IMR-90 (cell line): Measurements from ENCODE around the gene RPL18. TPM values are rescaled to one million over a fixed set of nuclear protein-coding genes. Genes with fewer than 3 reads are reported as not detected.

Experiments
- ATAC-seq: fragments of 200-7000 bp; cut with Tn5 transposase; 2 replicates; pipeline ENCODE4 v1.9.1; 2020; ENCODE audit warnings: low read depth, mild to moderate bottlenecking, moderate library complexity
- Bru-seq: library from RNA; stranded (reverse); fragments of 400-500 nt; gene quantifications from one replicate; lab custom pipeline; 2021; lab: Mats Ljungman, UMichigan
- BruChase-seq, 2 experiments: library from RNA; stranded (reverse); fragments of 400-500 nt; gene quantifications; one replicate each; lab custom pipeline; 2021; lab: Mats Ljungman, UMichigan
- BruUV-seq: library from RNA; stranded (reverse); fragments of 400-500 nt; replicated peaks from 2 replicates; lab custom pipeline; 2021; lab: Mats Ljungman, UMichigan
- CTCF ChIA-PET: fragments of 300-600 bp; formaldehyde crosslinking; extraction: SDS; loops from one replicate; lab custom pipeline; 2021; ENCODE audit warnings: antibody characterized with exemption; lab: Yijun Ruan, JAX
- POLR2A ChIA-PET: fragments of 300-600 bp; sonication (Branson Sonifier 250); formaldehyde crosslinking; loops from one replicate; lab custom pipeline; 2022; ENCODE audit warnings: antibody characterized with exemption; ENCODE audit not compliant: unreplicated experiment; lab: Charles Lee
- DNase-seq: peaks from one replicate; pipeline ENCODE4 v3.0.0; 2013
- H2AFZ ChIP-seq: replicated peaks from 2 replicates; pipeline ENCODE3; 2013; ENCODE audit warnings: low read length, mild to moderate bottlenecking; ENCODE audit not compliant: poor library complexity
- H2AK5ac ChIP-seq: 2 replicates; pipeline ENCODE4 v1.6.1; 2013; ENCODE audit warnings: low read depth, low read length, inconsistent platforms
- H2AK9ac ChIP-seq: replicated peaks from 2 replicates; pipeline ENCODE3; 2013; ENCODE audit warnings: mild to moderate bottlenecking, low read depth, low read length, moderate library complexity; ENCODE audit not compliant: poor library complexity
- H2BK120ac ChIP-seq: 2 replicates; pipeline ENCODE4 v1.6.1; 2013; ENCODE audit warnings: low read depth, low read length, inconsistent platforms
- H2BK15ac ChIP-seq: 3 replicates; pipeline ENCODE4 v1.6.1; 2013; ENCODE audit warnings: low read depth, low read length, inconsistent platforms
- H2BK20ac ChIP-seq: 2 replicates; pipeline ENCODE4 v1.6.1; 2013; ENCODE audit warnings: low read depth, mild to moderate bottlenecking, inconsistent platforms, low read length, moderate library complexity
- H2BK5ac ChIP-seq: 2 replicates; pipeline ENCODE4 v1.6.1; 2013; ENCODE audit warnings: mild to moderate bottlenecking, low read depth, low read length, inconsistent platforms; ENCODE audit not compliant: poor library complexity, severe bottlenecking
- H3K14ac ChIP-seq: replicated peaks from 2 replicates; pipeline ENCODE4 v1.6.1; 2013; ENCODE audit warnings: low read depth, low read length, inconsistent platforms
- H3K18ac ChIP-seq: 2 replicates; pipeline ENCODE4 v1.6.1; 2013; ENCODE audit warnings: low read depth, low read length, control low read depth
- H3K23ac ChIP-seq: 2 replicates; pipeline ENCODE4 v1.6.1; 2013; ENCODE audit warnings: low read depth, low read length, inconsistent platforms
- H3K27ac ChIP-seq: 2 replicates; pipeline ENCODE4 v1.5.1; 2013; ENCODE audit warnings: mild to moderate bottlenecking, control low read depth, low read length; ENCODE audit not compliant: insufficient read depth
- H3K27me3 ChIP-seq: 2 replicates; pipeline ENCODE4 v1.6.1; 2013; ENCODE audit warnings: low read length; ENCODE audit not compliant: control insufficient read depth, insufficient read depth
- H3K36me3 ChIP-seq: 2 replicates; pipeline ENCODE4 v1.6.1; 2013; ENCODE audit warnings: low read length, mixed read lengths; ENCODE audit not compliant: control insufficient read depth, insufficient read depth
- H3K4ac ChIP-seq: 2 replicates; pipeline ENCODE4 v1.6.1; 2013; ENCODE audit warnings: low read depth, low read length, inconsistent platforms
- H3K4me1 ChIP-seq: 2 replicates; pipeline ENCODE4 v1.6.1; 2013; ENCODE audit warnings: low read length, mixed read lengths; ENCODE audit not compliant: control insufficient read depth, insufficient read depth
- H3K4me2 ChIP-seq: 2 replicates; pipeline ENCODE4 v1.6.1; 2013; ENCODE audit warnings: low read depth, mild to moderate bottlenecking, control low read depth, low read length, moderate library complexity
- H3K4me3 ChIP-seq: 2 replicates; pipeline ENCODE4 v1.5.1; 2013; ENCODE audit warnings: low read depth, mild to moderate bottlenecking, control low read depth, low read length, moderate library complexity; ENCODE audit not compliant: insufficient read depth
- H3K56ac ChIP-seq: 2 replicates; pipeline ENCODE4 v1.6.1; 2013; ENCODE audit warnings: low read length, inconsistent platforms; ENCODE audit not compliant: insufficient read depth; ENCODE audit errors: extremely low read depth
- H3K79me1 ChIP-seq, 2 experiments: 2 replicates each; pipeline ENCODE4 v1.6.1; 2013; ENCODE audit warnings: low read length in 2 of 2, inconsistent platforms in 1 of 2, low read depth in 1 of 2
- H3K9ac ChIP-seq: 2 replicates; pipeline ENCODE4 v1.6.1; 2013; ENCODE audit warnings: low read depth, low read length, control low read depth
- H3K9me1 ChIP-seq: 2 replicates; pipeline ENCODE4 v1.6.1; 2013; ENCODE audit warnings: low read length, inconsistent platforms; ENCODE audit not compliant: insufficient read depth
- H3K9me3 ChIP-seq: 2 replicates; pipeline ENCODE4 v1.6.1; 2013; ENCODE audit warnings: low read length; ENCODE audit not compliant: control insufficient read depth, insufficient read depth
- H4K20me1 ChIP-seq: 2 replicates; pipeline ENCODE4 v1.6.1; 2013; ENCODE audit warnings: low read length, inconsistent platforms; ENCODE audit not compliant: insufficient read depth
- H4K5ac ChIP-seq: 2 replicates; pipeline ENCODE4 v1.6.1; 2013; ENCODE audit warnings: mild to moderate bottlenecking, low read depth, low read length, control low read depth
- H4K8ac ChIP-seq, 2 experiments: 2 replicates each; pipeline ENCODE4 v1.6.1; 2013; ENCODE audit warnings: low read depth in 2 of 2, low read length in 2 of 2, control low read depth in 1 of 2, inconsistent platforms in 1 of 2
- H4K91ac ChIP-seq: 2 replicates; pipeline ENCODE4 v1.6.1; 2013; ENCODE audit warnings: low read depth, low read length, inconsistent platforms; ENCODE audit not compliant: insufficient read depth
- BHLHE40 ChIP-seq: fragments of 150-350 bp; IDR thresholded peaks from 2 replicates; pipeline ENCODE4 v1.6.1; 2016; ENCODE audit warnings: mild to moderate bottlenecking, low read depth, low read length
- CEBPB ChIP-seq: IDR thresholded peaks from 2 replicates; pipeline ENCODE4 v1.6.1; 2012; ENCODE audit warnings: low read depth, low read length, improper control_type of control experiment
- CHD1 ChIP-seq: IDR thresholded peaks from 2 replicates; pipeline ENCODE4 v1.6.1; 2012; ENCODE audit warnings: low read depth, low read length, improper control_type of control experiment
- MAZ ChIP-seq: IDR thresholded peaks from 2 replicates; pipeline ENCODE4 v1.6.1; 2012; ENCODE audit warnings: low read depth, mild to moderate bottlenecking, low read length, improper control_type of control experiment, moderate library complexity, borderline replicate concordance
- POLR2A ChIP-seq: IDR thresholded peaks from 2 replicates; pipeline ENCODE4 v1.6.1; 2012; ENCODE audit warnings: mild to moderate bottlenecking, low read depth, low read length
- RAD21 ChIP-seq: IDR thresholded peaks from 2 replicates; pipeline ENCODE4 v1.6.1; 2012; ENCODE audit warnings: low read length, improper control_type of control experiment
- RFX5 ChIP-seq: IDR thresholded peaks from 2 replicates; pipeline ENCODE4 v1.8.0; 2012; ENCODE audit warnings: low read depth, mild to moderate bottlenecking, low read length, moderate library complexity
- SMC3 ChIP-seq: fragments of 150-350 bp; IDR thresholded peaks from 2 replicates; pipeline ENCODE4 v1.6.1; 2016; ENCODE audit warnings: low read depth, mild to moderate bottlenecking, antibody characterized with exemption, low read length, moderate library complexity
- WGBS, 2 experiments: methylation state at CpG; one replicate each; pipeline versions ENCODE4 v1.1.5 to v1.1.7; 2013; ENCODE audit warnings: missing lambda C conversion rate in 2 of 2; ENCODE audit not compliant: insufficient read length in 1 of 2; ENCODE audit errors: extremely low coverage in 2 of 2; 5-methylcytosine and 5-hydroxymethylcytosine counted together
- dilution Hi-C: fragments of 300-500 bp; cut with HindIII; formaldehyde crosslinking; loops from one replicate; pipeline ENCODE4 v1.14.3; 2018; ENCODE audit warnings: low sequenced_read_pairs; ENCODE audit not compliant: unreplicated experiment
- in situ Hi-C: fragments of 300-500 bp; cut with MboI; formaldehyde crosslinking; loops from 3 replicates; pipeline ENCODE4 v1.14.3; 2019; ENCODE audit warnings: low sequenced_read_pairs, inconsistent platforms, mixed read lengths
- intact Hi-C: fragments of 100-400 bp; cut with micrococcal nuclease; formaldehyde crosslinking; loops from 2 replicates; pipeline ENCODE4 v1.10.0; 2022
- long read RNA-seq: library from polyadenylated mRNA; unstranded; transcript quantifications from one replicate; pipeline ENCODE4 v2.0.0, GENCODE V29; 2021; ENCODE audit not compliant: unreplicated experiment
- polyA plus RNA-seq, 3 experiments: library from polyadenylated mRNA; depleted of rRNA; stranded (reverse); fragments of >200 nt; gene quantifications; 2 replicates each; pipeline ENCODE4 v1.2.3, GENCODE V29; 2012; ENCODE audit warnings: low replicate concordance in 1 of 3
- total RNA-seq: library from RNA; depleted of rRNA; stranded (reverse); fragments of >200 nt; gene quantifications from 2 replicates; pipeline ENCODE4 v1.2.3, GENCODE V29; 2012; rRNA removed
- TF ChIP-seq, protein P1 (sequence below): fragments of 150-350 bp; IDR thresholded peaks from 2 replicates; pipeline ENCODE4 v1.6.1; 2016; ENCODE audit warnings: low read depth, mild to moderate bottlenecking, low read length, moderate library complexity, borderline replicate concordance
- TF ChIP-seq, protein P2 (sequence below): fragments of 150-350 bp; IDR thresholded peaks from 2 replicates; pipeline ENCODE4 v1.6.1; 2017; ENCODE audit warnings: mild to moderate bottlenecking, antibody characterized with exemption, low read length, low read depth

RPL18 gene
- total RNA-seq (1,909 and 2,552 TPM in 2 replicates), polyA plus RNA-seq (2012; rRNA removed) (1,897 and 2,254 TPM in 2 replicates), Bru-seq, nascent RNA (percentile 97 among the genes with signal in this experiment), BruChase-seq, experiment 1, labeled RNA remaining after a 6-hour chase (percentile 95 among the genes with signal in this experiment), BruChase-seq, experiment 2, labeled RNA remaining after a 2-hour chase (percentile 90 among the genes with signal in this experiment)
- 2,745 and 3,594 TPM in 2 replicates for polyA plus RNA-seq (2012; cell fraction: cytosol; rRNA removed)
- polyA plus RNA-seq (2012; cell fraction: nucleus; rRNA removed; ENCODE audit: low replicate concordance), result 695 and 912 TPM in 2 replicates
- long read RNA-seq, transcript RPL18-208 (7 exons, 1,004 nt), result major isoform, 143 of 220 reads
- long read RNA-seq, transcript RPL18-201 (6 exons, 612 nt), result minor isoform, 17 of 220 reads
- long read RNA-seq, transcript RPL18-207 (2 exons, 666 nt), result minor isoform, 6 of 220 reads
- long read RNA-seq, partial matches to known transcripts, result 50 of 220 reads
- long read RNA-seq, other reads (novel, unspliced or antisense), result 1 of 220 reads

DNA sequence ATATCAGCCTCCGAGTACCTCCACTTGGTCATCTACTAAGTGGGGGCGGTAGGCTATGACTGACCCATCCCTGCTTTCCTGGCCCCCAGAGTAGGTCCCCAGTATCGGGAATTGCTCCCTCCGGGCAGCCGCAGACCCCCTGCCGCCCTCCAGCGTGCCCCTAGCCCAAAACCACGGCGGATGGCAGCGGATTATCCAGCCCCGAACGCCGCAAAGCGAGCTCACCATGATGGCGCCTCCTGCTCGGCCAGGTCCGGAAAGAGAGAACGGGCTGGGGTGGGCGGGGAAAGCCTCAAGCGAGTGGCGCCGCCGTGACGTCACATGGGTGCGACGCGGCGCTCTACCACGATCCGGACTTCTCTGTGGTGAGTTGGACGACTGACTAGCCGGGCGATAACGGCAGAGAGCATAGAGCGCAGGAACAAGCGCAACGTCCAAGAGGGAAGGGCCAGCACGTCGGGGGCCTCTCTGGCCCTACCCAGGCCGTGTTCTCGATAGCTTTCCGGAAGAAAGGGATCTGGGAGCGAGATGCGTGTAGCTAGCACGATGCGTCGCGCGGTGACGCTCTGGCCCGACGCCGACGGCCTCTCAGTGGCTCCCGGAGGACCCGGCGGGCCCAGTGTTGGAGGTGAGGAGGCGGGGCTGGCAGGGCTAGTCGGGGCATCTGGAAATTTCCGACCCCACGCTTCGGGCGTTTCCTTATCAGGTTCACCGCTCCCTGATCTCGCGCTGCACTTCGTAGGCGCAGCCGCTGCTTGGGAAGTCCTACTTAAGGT lies at the start of gene RPL18, which contains the start of gene SPHK2:
Gene RPL18 (minus strand): TSS at position 263 of the 776 bp plus-strand sequence. CDS start 35 bp downstream, at position 228.
Gene SPHK2 (plus strand): TSS at position 591 of the 776 bp plus-strand sequence. CDS start 1,009 bp downstream, outside the sequence.
- H3K36me3 ChIP-seq, result peaks cover 28% of the 10 kb centered on the region
- POLR2A ChIA-PET, result interaction anchor here (0.6 to 0.9 kb wide), 3 partner anchors 13 to 1027 kb away, joined by 3 to 4 read pairs (median 3); partner anchors contain the start of gene DBP
- intact Hi-C loops (no loop called here), dilution Hi-C loops (no loop called here), in situ Hi-C loops (no loop called here)
- peak within 1 kb of the TSS; percentile 94 for H2AFZ ChIP-seq
- H4K20me1 ChIP-seq, result peaks cover 46% of the 10 kb centered on the region
- no peak within 1 kb of the TSS; the same call in none of the 2 replicates for H2BK20ac ChIP-seq
- peak within 1 kb of the TSS; percentile 82 for H3K4me3 ChIP-seq
- WGBS, 2 experiments, result 0% methylated on average over 38 of the region's 69 CpGs; no CpG with 5 or more reads in 1 of the 2 experiments
- no TSS peak for BruUV-seq
- H3K79me1 ChIP-seq, result peaks cover 16 to 59% of the 10 kb centered on the region in 2 experiments; a peak in 3 of 4 replicates
- no peak within 1 kb of the TSS; the same call in 2 of the 3 replicates for H2BK15ac ChIP-seq
- H3K56ac ChIP-seq, result peak within 1 kb of the TSS; percentile 93
- CTCF ChIA-PET, result no interaction called here
- H3K18ac ChIP-seq, result peak within 1 kb of the TSS; percentile 73
- H4K5ac ChIP-seq, result peak within 1 kb of the TSS; percentile 95
- ATAC-seq, result peak; percentile 83
- H3K4me2 ChIP-seq, result peak within 1 kb of the TSS; percentile 97
- peak within 1 kb of the TSS; percentile 71 for H2BK120ac ChIP-seq
- H3K4me1 ChIP-seq, result peaks cover 12% of the 10 kb centered on the region
- H4K8ac ChIP-seq, result peak within 1 kb of the TSS; percentile 85 to 97
- no peaks in the 10 kb centered on the region for H3K9me3 ChIP-seq
- peak within 1 kb of the TSS; percentile 97 for H3K14ac ChIP-seq
- DNase-seq, result peak; percentile 100
- H2BK5ac ChIP-seq, result peak within 1 kb of the TSS; percentile 86
- peak within 1 kb of the TSS; percentile 98 for H2AK9ac ChIP-seq
- peak within 1 kb of the TSS; percentile 77 for H3K27ac ChIP-seq
- peak within 1 kb of the TSS; percentile 93 for H2AK5ac ChIP-seq
- peak within 1 kb of the TSS; percentile 96 for H3K4ac ChIP-seq
- peak within 1 kb of the TSS; percentile 99 for H3K9ac ChIP-seq
- no peaks in the 10 kb centered on the region for H3K27me3 ChIP-seq
- peak within 1 kb of the TSS; percentile 80 for H4K91ac ChIP-seq
- H3K9me1 ChIP-seq, result peaks cover 4% of the 10 kb centered on the region
- peak within 1 kb of the TSS; percentile 92 for H3K23ac ChIP-seq
- TF ChIP-seq POLR2A (peak; percentile 99), BHLHE40 (no peak), RFX5 (peak; percentile 27; the same call in 1 of the 2 replicates), CHD1 (no peak), SMC3 (no peak), CEBPB (0 out of 2 replicates have a peak, but pooled peaks have one; percentile 10), MAZ (peak; percentile 81), RAD21 (no peak)
- TF ChIP-seq, protein P1, sequence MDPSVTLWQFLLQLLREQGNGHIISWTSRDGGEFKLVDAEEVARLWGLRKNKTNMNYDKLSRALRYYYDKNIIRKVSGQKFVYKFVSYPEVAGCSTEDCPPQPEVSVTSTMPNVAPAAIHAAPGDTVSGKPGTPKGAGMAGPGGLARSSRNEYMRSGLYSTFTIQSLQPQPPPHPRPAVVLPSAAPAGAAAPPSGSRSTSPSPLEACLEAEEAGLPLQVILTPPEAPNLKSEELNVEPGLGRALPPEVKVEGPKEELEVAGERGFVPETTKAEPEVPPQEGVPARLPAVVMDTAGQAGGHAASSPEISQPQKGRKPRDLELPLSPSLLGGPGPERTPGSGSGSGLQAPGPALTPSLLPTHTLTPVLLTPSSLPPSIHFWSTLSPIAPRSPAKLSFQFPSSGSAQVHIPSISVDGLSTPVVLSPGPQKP, result no peak
- TF ChIP-seq, protein P2, sequence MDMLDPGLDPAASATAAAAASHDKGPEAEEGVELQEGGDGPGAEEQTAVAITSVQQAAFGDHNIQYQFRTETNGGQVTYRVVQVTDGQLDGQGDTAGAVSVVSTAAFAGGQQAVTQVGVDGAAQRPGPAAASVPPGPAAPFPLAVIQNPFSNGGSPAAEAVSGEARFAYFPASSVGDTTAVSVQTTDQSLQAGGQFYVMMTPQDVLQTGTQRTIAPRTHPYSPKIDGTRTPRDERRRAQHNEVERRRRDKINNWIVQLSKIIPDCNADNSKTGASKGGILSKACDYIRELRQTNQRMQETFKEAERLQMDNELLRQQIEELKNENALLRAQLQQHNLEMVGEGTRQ, result peak; percentile 35; the same call in 1 of the 2 replicates
